GM11168 (cell line): ENCODE data around the gene CGNL1.

Source experiments
- in situ Hi-C: fragments of 300-500 bp; cut with MboI; formaldehyde crosslinking; loops from one replicate; pipeline ENCODE4 v1.12.0; 2022; ENCODE audit warnings: low sequenced_read_pairs; ENCODE audit not compliant: unreplicated experiment

The CGNL1 gene

GRCh38 chr15:57345584-57345983, 30.7 kb upstream of the CGNL1 start:
- in situ Hi-C loops, result no loop called here

- in situ Hi-C loops, result no loop called here
These were observed 28.2 kb upstream of the CGNL1 start for GRCh38 chr15:57348081-57348480.

- in situ Hi-C loops, result no loop called here
These were observed 23.6 kb upstream of the CGNL1 start for GRCh38 chr15:57352535-57353316.

- in situ Hi-C loops, result no loop called here
These were observed 22.9 kb upstream of the CGNL1 start for GRCh38 chr15:57353317-57353804.

GRCh38 chr15:57354436-57355123, 21.7 kb upstream of the CGNL1 start:
- in situ Hi-C loops, result no loop called here

GRCh38 chr15:57355259-57355658, 21.0 kb upstream of the CGNL1 start:
- in situ Hi-C loops, result no loop called here

- in situ Hi-C loops, result no loop called here
These were observed 20.1 kb upstream of the CGNL1 start for GRCh38 chr15:57356178-57356577.

- in situ Hi-C loops, result no loop called here
These were observed 19.7 kb upstream of the CGNL1 start for GRCh38 chr15:57356636-57357035.

GRCh38 chr15:57357799-57358198, 18.5 kb upstream of the CGNL1 start:
- in situ Hi-C loops, result no loop called here

- in situ Hi-C loops, result no loop called here
These were observed 17.7 kb upstream of the CGNL1 start for GRCh38 chr15:57358571-57358970.

GRCh38 chr15:57363661-57364060, 12.6 kb upstream of the CGNL1 start:
- in situ Hi-C loops, result no loop called here

- in situ Hi-C loops, result no loop called here
These were observed 11.9 kb upstream of the CGNL1 start for GRCh38 chr15:57364282-57365007.

- in situ Hi-C loops, result no loop called here
These were observed 8.7 kb upstream of the CGNL1 start for GRCh38 chr15:57367556-57367955.

- in situ Hi-C loops, result no loop called here
These were observed 5.4 kb upstream of the CGNL1 start for GRCh38 chr15:57370929-57371328.

GRCh38 chr15:57373251-57373881, 2.9 kb upstream of the CGNL1 start:
- in situ Hi-C loops, result no loop called here

- in situ Hi-C loops, result no loop called here
These were observed 2.4 kb upstream of the CGNL1 start for GRCh38 chr15:57373882-57374276.

- in situ Hi-C loops, result no loop called here
These were observed 582 bp downstream of the CGNL1 start for GRCh38 chr15:57376696-57377477.

GRCh38 chr15:57377478-57377847, 1.2 kb downstream of the CGNL1 start:
- in situ Hi-C loops, result no loop called here

GRCh38 chr15:57379487-57379886, 3.2 kb downstream of the CGNL1 start:
- in situ Hi-C loops, result no loop called here

- in situ Hi-C loops, result no loop called here
These were observed 4.5 kb downstream of the CGNL1 start for GRCh38 chr15:57380854-57381253.
